ENCODE results near the gene SLC18A2. TPM values are rescaled to one million over a fixed set of nuclear protein-coding genes. Genes with fewer than 3 reads are reported as not detected.

SLC18A2 gene
- total and polyA plus RNA-seq, 9 of the 15 experiments (the other 6 are each of a cell fraction or from before 2014, with no cell fraction given): 0.03 to 5.4 (median 0.40) TPM

GRCh38 chr10:117257721-117258120, 16.8 kb downstream of the SLC18A2 start:
- Histone ChIP-seq H2AFZ (ENCODE audit: low read depth, low read length) (no peak overlapping the region), H3K4me3 (no peak overlapping the region), H3K9ac (ENCODE audit: insufficient read depth in 1 of 2, low read depth in 2 of 2, low read length in 2 of 2) (no peak overlapping the region), H3K9me1 (ENCODE audit: control insufficient read depth, insufficient read depth, low read length) (no peaks in the 10 kb centered on the region), H3K27me3 (ENCODE audit: control insufficient read depth in 2 of 2, insufficient read depth in 2 of 2, low read length in 2 of 2) (peaks cover 8 to 48% of the 10 kb centered on the region in 2 experiments; a peak in 3 of 5 replicates), H3K27ac (ENCODE audit: extremely low read depth, low read depth, low read length) (no peak overlapping the region), H3K4me1 (replicated peaks in 1 of 2; ENCODE audit: control insufficient read depth in 2 of 2, insufficient read depth in 2 of 2, low read length in 2 of 2) (peaks cover 0 to 2% of the 10 kb centered on the region in 2 experiments; a peak in 3 of 5 replicates), H3K9me3 (replicated peaks; ENCODE audit: control insufficient read depth, insufficient read depth, low read depth, low read length) (no peaks in the 10 kb centered on the region), H4K20me1 (replicated peaks; ENCODE audit: control insufficient read depth, insufficient read depth, low read length) (no peaks in the 10 kb centered on the region), H3K36me3 (ENCODE audit: control insufficient read depth, insufficient read depth, low read length) (no peaks in the 10 kb centered on the region), H3K79me2 (ENCODE audit: control insufficient read depth, insufficient read depth, low read length) (no peaks in the 10 kb centered on the region), H3K4me2 (ENCODE audit: insufficient read depth, low read length) (no peak overlapping the region)
- intact Hi-C loops (cut with micrococcal nuclease) (no loop called here), in situ Hi-C loops (cut with MboI) (no loop called here)
- TF ChIP-seq HEY1 (CRISPR knock-in tag; IDR thresholded peaks at IDR 0.05; ENCODE audit: borderline replicate concordance): no peak
- no peak for TF ChIP-seq ZNF707 (CRISPR knock-in tag; conservative IDR thresholded peaks at IDR 0.05)
- TF ChIP-seq TAF15 (IDR thresholded peaks at IDR 0.05; ENCODE audit: low read depth, low read length): no peak
- TF ChIP-seq FOSL1 (tag; conservative IDR thresholded peaks at IDR 0.05): no peak
- no peak for TF ChIP-seq JUNB (CRISPR knock-in tag; conservative IDR thresholded peaks at IDR 0.05)
- TF ChIP-seq TRIM28 (IDR thresholded peaks at IDR 0.05): no peak
- no peak for TF ChIP-seq CREBBP (IDR thresholded peaks at IDR 0.05; ENCODE audit: low read depth, low read length)
- no peak for TF ChIP-seq HMG20A (CRISPR knock-in tag; conservative IDR thresholded peaks at IDR 0.05)
- TF ChIP-seq NR2F6 (CRISPR knock-in tag; IDR thresholded peaks at IDR 0.05): no peak
- TF ChIP-seq SP2 (IDR thresholded peaks at IDR 0.05; ENCODE audit: extremely low read depth, low read depth, low read length, poor library complexity, severe bottlenecking): no peak
- no peak for TF ChIP-seq GABPB1 (CRISPR knock-in tag; IDR thresholded peaks at IDR 0.05)
- TF ChIP-seq GMEB1 (CRISPR knock-in tag; IDR thresholded peaks at IDR 0.05): no peak
- TF ChIP-seq THRA (IDR thresholded peaks at IDR 0.05): no peak
- no peak for TF ChIP-seq E2F6 (IDR thresholded peaks at IDR 0.05; ENCODE audit: borderline replicate concordance in 1 of 2, extremely low read depth in 1 of 2, insufficient read depth in 1 of 2, insufficient read length in 1 of 2, low read depth in 1 of 2, low read length in 1 of 2, poor library complexity in 1 of 2, severe bottlenecking in 1 of 2)
- no peak for TF ChIP-seq POLR3G (IDR thresholded peaks at IDR 0.05; ENCODE audit: extremely low read depth, insufficient read length, insufficient replicate concordance)
- DNase-seq (ENCODE audit: extremely low read depth in 1 of 4, low spot score in 3 of 4) (no peak), FAIRE-seq (no peak), ATAC-seq (no peak)
- WGBS (ENCODE audit: insufficient coverage, low coverage, missing lambda C conversion rate): 28% methylated on average over 3 of the region's 3 CpGs
- ChIA-PET CTCF (ENCODE audit: low intra/inter-chr PET ratio) (interaction anchor here (0.5 kb wide), 1 partner anchor 17 kb away, joined by 4 read pairs; no protein-coding TSS in a partner anchor), POLR2A (interaction anchor here (0.6 kb wide), 1 partner anchor 200 kb away, joined by 3 read pairs; no protein-coding TSS in a partner anchor)
- BruUV-seq (replicated peaks): no TSS peak
